Ovary (tissue), 9 donors: ENCODE results near the gene EEFSEC. TPM values are rescaled to one million over a fixed set of nuclear protein-coding genes. Genes with fewer than 3 reads are reported as not detected.

Experiments used
- DNase-seq, 5 donors: peaks; one replicate each; pipeline ENCODE4 v3.0.0-alpha.2; 2019 to 2020
- H3K27ac ChIP-seq, 2 donors: fragments of 200-600 bp; one replicate each; pipeline versions ENCODE4 v1.5.1 to v1.8.0; 2019 to 2022
- H3K27me3 ChIP-seq: fragments of 200-600 bp; one replicate; pipeline ENCODE4 v1.8.0; 2022
- H3K36me3 ChIP-seq: fragments of 200-600 bp; sonication (generic); one replicate; pipeline ENCODE4 v1.5.1; 2019
- H3K4me1 ChIP-seq: one replicate; pipeline ENCODE4 v1.8.1; 2013; ENCODE audit warnings: mild to moderate bottlenecking, moderate library complexity; ENCODE audit not compliant: insufficient read depth
- H3K4me3 ChIP-seq: fragments of 200-600 bp; sonication (generic); one replicate; pipeline ENCODE4 v1.5.1; 2017
- H3K9me3 ChIP-seq, 2 donors: fragments of 200-600 bp in 1 of 2; sonication (generic) in 1 of 2; one replicate each; pipeline versions ENCODE4 v1.5.1 to v1.8.1; 2013 to 2019; ENCODE audit warnings: mild to moderate bottlenecking in 1 of 2, moderate library complexity in 1 of 2
- CTCF ChIP-seq, 3 donors: fragments of 450-650 bp in 2 of 3; fragments of 200-600 bp in 1 of 3; IDR thresholded peaks; one replicate each; pipeline versions ENCODE4 v1.5.1 to v1.8.0; 2016 to 2022; ENCODE audit warnings: antibody characterized with exemption in 3 of 3, mild to moderate bottlenecking in 1 of 3
- EP300 ChIP-seq: sonication (generic); formaldehyde crosslinking; IDR thresholded peaks from one replicate; pipeline ENCODE4 v1.6.1; 2017; ENCODE audit warnings: antibody characterized with exemption
- POLR2A ChIP-seq: fragments of 450-650 bp; IDR thresholded peaks from one replicate; pipeline ENCODE4 v1.6.1; 2017; ENCODE audit warnings: antibody characterized with exemption, mild to moderate bottlenecking, moderate library complexity
- WGBS, 3 donors: extraction: QIAGEN DNeasy Blood & Tissue Kit in 1 of 3; methylation state at CpG; one replicate each; pipeline versions ENCODE4 v1.1.5 to v1.1.7; 2013 to 2017; 5-methylcytosine and 5-hydroxymethylcytosine counted together
- intact Hi-C, 4 donors: fragments of 100-400 bp; cut with DNase I; formaldehyde crosslinking; loops; one replicate each; pipeline versions ENCODE4 v1.11.0 to v1.15.1; 2022 to 2023
- polyA plus RNA-seq, 2 donors: library from polyadenylated mRNA; stranded (reverse); fragments of 200-250 nt in 1 of 2; fragments of 350-450 nt in 1 of 2; fragmentation: Illumina TruSeq in 1 of 2; extraction: RNeasy Lipid Tissue Mini Kit (QIAGEN cat#74804) in 1 of 2; gene quantifications; one replicate each; pipeline ENCODE4 v1.2.3, GENCODE V29; 2013 to 2014
- total RNA-seq, 7 donors: library from RNA; depleted of rRNA in 2 of 7; stranded (reverse); fragments of >200 nt in 2 of 7; fragmentation: NEBNext Ultra II Directional in 3 of 7; extraction: Animal tissue kit (Norgen Biotek cat#: 25700) in 3 of 7; gene quantifications; one replicate each; pipeline versions ENCODE4 v1.1.0 to v1.2.4, GENCODE V29; 2016 to 2023
- donor health status: DM: no; HTN: no; CAD: no; lungs with moderate emphysema.
- donor health status: DM: no; HTN: no; CAD: no.
- donor health status: Bipolar disorder and iron deficiency.
- donor health status: DM: yes; HTN: yes; CAD: no.
- donor health status: DM: no; HTN: no; CAD: no.
- donor health status: DM: yes; HTN: yes; CAD: no.

The EEFSEC gene
- total and polyA plus RNA-seq, 9 donors, result 6.8 to 21.0 (median 15.4) TPM

DNA sequence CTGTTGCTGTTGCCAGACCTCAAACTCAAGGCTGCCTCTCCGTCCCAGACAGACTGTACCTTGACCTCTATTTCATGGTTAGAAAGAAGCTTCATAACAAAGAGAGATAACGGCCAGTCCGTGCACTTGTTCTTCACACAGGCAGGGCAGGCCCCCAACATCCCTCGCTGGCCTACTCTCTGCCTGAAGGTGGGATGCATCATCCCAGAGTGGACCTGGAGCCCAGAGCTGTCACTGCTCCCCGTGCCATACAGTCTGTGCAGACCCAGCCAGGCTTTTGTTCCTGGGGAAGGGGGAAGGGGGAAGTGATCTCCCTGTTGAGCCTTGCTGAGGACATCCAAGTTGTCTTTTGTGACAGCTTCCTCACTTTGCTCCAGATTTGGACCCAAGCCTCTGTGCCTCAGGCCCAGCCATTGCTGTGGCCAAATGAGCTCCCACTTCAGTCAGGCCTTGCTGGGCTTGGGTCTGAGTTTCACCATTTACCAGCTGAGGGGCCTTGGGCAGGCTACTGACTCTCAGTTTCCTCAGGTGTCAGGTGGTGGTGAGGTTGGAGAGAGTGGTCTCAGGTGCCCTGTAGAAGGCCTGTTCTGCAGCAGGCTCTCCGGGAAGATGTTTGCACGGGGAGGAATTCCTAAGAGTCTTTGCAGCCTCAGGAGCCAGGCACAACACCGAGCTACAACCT is 171.8 kb downstream of the EEFSEC start:
- Histone ChIP-seq H3K9me3 (no peaks in the 10 kb centered on the region), H3K27ac (no peak overlapping the region), H3K4me3 (no peak overlapping the region), H3K4me1 (peaks cover 13% of the 10 kb centered on the region), H3K36me3 (no peaks in the 10 kb centered on the region), H3K27me3 (no peaks in the 10 kb centered on the region)
- TF ChIP-seq CTCF (IDR thresholded peaks at IDR 0.05), result no peak
- TF ChIP-seq EP300, result no peak
- TF ChIP-seq POLR2A, result no peak
- peak in 4 of 5 donors; percentile 21 to 62 (median 50) for DNase-seq
- 31 to 55% (median 47%) methylated on average over 8 of the region's 8 CpGs for WGBS, 3 donors
- intact Hi-C loops, result no loop called here

DNA sequence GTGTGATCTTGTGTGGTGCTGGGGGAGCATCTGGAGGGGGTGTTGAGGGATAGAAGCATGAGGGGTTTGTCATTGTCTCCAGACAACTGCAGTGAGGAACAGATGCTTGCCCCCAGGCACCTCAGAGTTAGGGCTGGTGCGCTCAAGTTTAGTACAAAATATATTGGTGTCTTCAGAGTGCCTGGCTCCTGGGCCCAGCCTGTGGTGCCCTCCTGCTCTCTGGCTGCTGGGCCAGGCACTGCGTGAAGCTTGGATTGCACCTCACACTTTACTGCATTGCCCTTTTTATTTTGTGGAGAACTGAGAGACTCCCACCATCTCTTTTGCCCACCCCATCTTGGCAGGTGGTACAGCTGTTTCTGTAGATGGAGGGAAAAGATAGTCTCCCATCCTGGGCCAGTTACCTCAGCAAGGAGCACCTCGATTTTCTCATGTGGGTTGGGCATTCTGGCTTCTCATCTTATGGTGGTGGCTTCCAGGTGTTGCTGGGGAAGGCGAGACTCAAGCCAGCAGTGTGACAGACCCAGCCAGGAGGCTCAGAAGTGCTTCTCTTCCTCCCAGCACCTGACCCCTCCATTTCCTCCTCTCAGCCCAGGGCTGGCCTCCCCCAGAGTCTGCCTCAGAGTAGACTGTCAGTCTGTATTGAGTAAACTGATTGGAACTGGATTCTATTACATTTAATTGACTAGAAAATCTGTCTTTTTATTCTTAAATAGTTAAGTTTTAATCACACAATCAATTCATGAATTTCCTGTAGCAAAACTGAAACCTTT is 173.0 kb downstream of the EEFSEC start:
- peak in 1 of 5 donors; percentile 3 for DNase-seq
- no peak overlapping the region for H3K4me3 ChIP-seq
- H3K27me3 ChIP-seq, result no peaks in the 10 kb centered on the region
- TF ChIP-seq EP300, result no peak
- no peak for TF ChIP-seq POLR2A
- no peak for TF ChIP-seq CTCF (IDR thresholded peaks at IDR 0.05)
- no peak overlapping the region for H3K27ac ChIP-seq
- H3K4me1 ChIP-seq, result peaks cover 13% of the 10 kb centered on the region
- H3K9me3 ChIP-seq, result no peaks in the 10 kb centered on the region
- intact Hi-C loops, result no loop called here
- WGBS, 3 donors, result 89 to 94% (median 94%) methylated on average over 4 of the region's 4 CpGs
- no peaks in the 10 kb centered on the region for H3K36me3 ChIP-seq

- Histone ChIP-seq H3K36me3 (no peaks in the 10 kb centered on the region), H3K27me3 (no peaks in the 10 kb centered on the region), H3K27ac (no peak overlapping the region), H3K4me3 (no peak overlapping the region), H3K9me3 (no peaks in the 10 kb centered on the region), H3K4me1 (peaks cover 13% of the 10 kb centered on the region)
- intact Hi-C loops, result loop anchor here in 1 of 4 donors (2.0 kb wide), 1 partner anchor 37 kb away; no protein-coding TSS in a partner anchor
- 81 to 91% (median 91%) methylated on average over 6 of the region's 6 CpGs for WGBS, 3 donors
- TF ChIP-seq POLR2A (no peak), EP300 (no peak), CTCF (IDR thresholded peaks at IDR 0.05) (no peak)
- DNase-seq, result peak in 1 of 5 donors; percentile 3
Measured at GRCh38 chr3:128327606-128328031, 174.3 kb downstream of the EEFSEC start.

DNA sequence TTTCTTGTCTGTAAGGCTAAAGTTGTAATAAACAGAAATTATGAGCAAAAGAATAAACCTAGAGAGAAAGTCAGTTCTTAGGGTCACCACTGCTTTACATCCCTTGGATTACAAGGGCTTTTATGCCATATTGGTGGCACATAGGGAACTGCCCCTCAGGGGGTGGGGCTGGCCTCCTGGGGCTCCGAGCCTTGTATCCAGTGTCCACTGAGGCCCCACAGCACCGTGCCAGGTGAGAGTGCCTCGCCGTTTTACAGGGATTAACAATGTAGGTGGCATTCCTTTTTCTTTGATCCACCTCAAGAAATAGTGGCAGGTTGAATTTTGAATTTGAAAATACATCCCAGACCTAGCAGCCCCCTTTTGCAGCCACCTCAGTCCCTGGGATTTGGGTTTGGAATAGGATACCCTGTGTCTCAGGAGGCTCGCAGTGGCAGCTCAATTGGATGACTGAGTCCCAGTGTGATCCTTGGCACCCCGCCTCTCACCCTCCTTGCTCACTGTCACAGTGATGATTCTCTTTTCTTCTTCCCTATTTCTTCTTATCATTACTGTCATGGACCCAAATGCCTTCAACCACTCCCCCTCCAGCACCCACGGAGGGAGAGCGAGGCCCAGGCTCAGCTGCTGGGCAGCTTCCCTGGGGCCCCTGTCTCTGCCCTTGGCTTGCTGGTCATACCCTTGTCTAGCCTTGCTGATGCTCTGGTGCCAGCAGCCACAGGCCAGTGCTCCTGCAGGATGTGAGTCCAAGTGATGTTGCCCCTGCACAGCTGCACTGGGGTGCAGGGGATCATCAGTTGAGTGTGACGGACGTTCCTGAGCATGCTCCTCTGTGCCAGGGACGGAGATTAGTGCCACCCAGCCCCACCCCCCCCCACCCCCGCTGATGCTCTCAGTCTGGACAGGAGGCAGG is 175.5 kb downstream of the EEFSEC start:
- DNase-seq, result peak in 1 of 5 donors; percentile 9
- intact Hi-C loops, result loop anchor here in 1 of 4 donors (2.0 kb wide), 1 partner anchor 38 kb away; no protein-coding TSS in a partner anchor
- TF ChIP-seq EP300, result no peak
- no peak for TF ChIP-seq POLR2A
- WGBS, 3 donors, result 92 to 96% (median 95%) methylated on average over 12 of the region's 12 CpGs
- Histone ChIP-seq H3K9me3 (no peaks in the 10 kb centered on the region), H3K36me3 (no peaks in the 10 kb centered on the region), H3K27ac (no peak overlapping the region), H3K4me1 (peaks cover 9% of the 10 kb centered on the region), H3K27me3 (no peaks in the 10 kb centered on the region), H3K4me3 (no peak overlapping the region)
